SU-DHL-6 (cell line): Measurements from ENCODE around the gene FAT1.

Experiments
- CTCF ChIP-seq: fragments of 200-600 bp; sonication (generic); IDR thresholded peaks from one replicate; pipeline ENCODE4 v1.5.1; 2017; ENCODE audit warnings: antibody characterized with exemption, mild to moderate bottlenecking, low read length, moderate library complexity; ENCODE audit not compliant: insufficient read depth, poor library complexity, severe bottlenecking
- EZH2phosphoT487 ChIP-seq: fragments of 200-600 bp; sonication (generic), shearing (Covaris generic); conservative IDR thresholded peaks from 2 replicates; pipeline ENCODE4 v1.6.1; 2018; ENCODE audit warnings: mild to moderate bottlenecking, antibody characterized with exemption, low read length, moderate library complexity, mixed read lengths

GRCh38 chr4:186739802-186740434 lies 16.3 kb upstream of the FAT1 start:
- no peak for TF ChIP-seq CTCF
- TF ChIP-seq EZH2phosphoT487 = no peak
